ENCODE measurements around the gene DAZAP1.

DAZAP1 gene

DNA sequence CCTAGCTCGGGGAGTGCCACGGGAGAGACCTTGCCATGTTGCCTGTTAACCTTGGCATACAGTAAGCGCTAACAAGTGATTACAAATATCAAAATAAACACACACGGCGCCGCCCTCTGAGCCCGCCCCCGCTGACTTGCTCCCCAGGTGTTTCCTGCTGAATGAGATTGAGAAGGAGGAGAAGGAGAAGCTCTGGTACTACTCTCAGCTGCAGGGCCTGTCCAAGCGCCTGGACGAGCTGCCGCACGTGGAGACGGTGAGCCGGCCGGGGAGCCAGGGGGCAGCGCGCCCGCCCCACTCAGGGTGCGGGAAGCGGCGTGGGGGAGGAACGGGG lies 47.6 kb downstream of the DAZAP1 start:
- in situ Hi-C loops (cut with MboI; ENCODE audit: low pct_unique_long_range_greater_than_20kb, low sequenced_read_pairs, unreplicated experiment) = no loop called here

DNA sequence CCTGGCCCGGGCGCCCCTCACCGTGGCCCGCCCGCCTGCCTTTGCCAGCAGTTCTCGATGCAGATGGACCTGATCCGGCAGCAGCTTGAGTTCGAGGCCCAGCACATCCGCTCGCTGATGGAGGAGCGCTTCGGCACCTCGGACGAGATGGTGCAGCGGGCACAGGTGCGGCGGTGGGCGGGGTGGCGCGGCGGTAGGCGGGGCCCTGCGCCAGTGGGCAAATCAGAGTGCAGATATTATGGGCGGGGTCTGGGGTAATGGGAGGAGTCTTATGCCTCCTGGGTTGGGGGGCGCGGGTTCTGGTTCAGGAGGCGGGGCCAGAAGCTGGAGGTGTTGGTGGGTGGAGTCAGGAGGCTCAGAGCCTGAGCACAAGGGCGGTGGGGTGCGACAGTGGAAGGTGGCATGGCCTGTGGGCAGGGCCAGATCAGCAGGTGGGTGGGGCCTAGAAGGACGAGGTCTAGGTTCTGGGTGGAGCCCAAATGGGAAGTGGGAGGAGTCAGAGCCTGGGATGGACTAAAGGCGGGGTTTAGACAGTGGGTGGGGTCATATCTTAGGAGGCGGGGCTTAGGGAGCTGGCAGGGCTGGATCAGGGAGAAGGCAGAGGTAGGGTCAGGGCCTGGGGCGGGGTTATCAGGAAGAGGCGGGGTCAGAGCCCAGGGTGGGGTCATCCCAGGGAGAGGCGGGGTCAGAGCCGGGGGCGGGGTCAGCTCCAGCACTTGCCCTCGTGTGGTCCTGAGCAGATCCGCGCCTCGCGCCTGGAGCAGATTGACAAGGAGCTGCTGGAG lies 48.1 kb downstream of the DAZAP1 start:
- TF ChIP-seq, protein P1, sequence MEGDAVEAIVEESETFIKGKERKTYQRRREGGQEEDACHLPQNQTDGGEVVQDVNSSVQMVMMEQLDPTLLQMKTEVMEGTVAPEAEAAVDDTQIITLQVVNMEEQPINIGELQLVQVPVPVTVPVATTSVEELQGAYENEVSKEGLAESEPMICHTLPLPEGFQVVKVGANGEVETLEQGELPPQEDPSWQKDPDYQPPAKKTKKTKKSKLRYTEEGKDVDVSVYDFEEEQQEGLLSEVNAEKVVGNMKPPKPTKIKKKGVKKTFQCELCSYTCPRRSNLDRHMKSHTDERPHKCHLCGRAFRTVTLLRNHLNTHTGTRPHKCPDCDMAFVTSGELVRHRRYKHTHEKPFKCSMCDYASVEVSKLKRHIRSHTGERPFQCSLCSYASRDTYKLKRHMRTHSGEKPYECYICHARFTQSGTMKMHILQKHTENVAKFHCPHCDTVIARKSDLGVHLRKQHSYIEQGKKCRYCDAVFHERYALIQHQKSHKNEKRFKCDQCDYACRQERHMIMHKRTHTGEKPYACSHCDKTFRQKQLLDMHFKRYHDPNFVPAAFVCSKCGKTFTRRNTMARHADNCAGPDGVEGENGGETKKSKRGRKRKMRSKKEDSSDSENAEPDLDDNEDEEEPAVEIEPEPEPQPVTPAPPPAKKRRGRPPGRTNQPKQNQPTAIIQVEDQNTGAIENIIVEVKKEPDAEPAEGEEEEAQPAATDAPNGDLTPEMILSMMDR (IDR thresholded peaks at IDR 0.05; ENCODE audit: extremely low read depth, insufficient read depth, missing control alignments) = no peak
- in situ Hi-C loops (cut with MboI; ENCODE audit: low pct_unique_long_range_greater_than_20kb, low sequenced_read_pairs, unreplicated experiment) = no loop called here
- DNase-seq (ENCODE audit: low spot score) = peak; percentile 89

More for the DNA sequence above, 47.6 kb downstream of the DAZAP1 start:
- TF ChIP-seq, protein P1 (IDR thresholded peaks at IDR 0.05; ENCODE audit: extremely low read depth, insufficient read depth, missing control alignments) = no peak
- DNase-seq (ENCODE audit: low spot score) = no peak

GRCh38 chr19:1456121-1456900 lies 48.9 kb downstream of the DAZAP1 start:
- no peak for DNase-seq (ENCODE audit: low spot score)
- TF ChIP-seq, protein P1 (IDR thresholded peaks at IDR 0.05; ENCODE audit: extremely low read depth, insufficient read depth, missing control alignments) = no peak
- in situ Hi-C loops (cut with MboI; ENCODE audit: low pct_unique_long_range_greater_than_20kb, low sequenced_read_pairs, unreplicated experiment) = no loop called here

DNA sequence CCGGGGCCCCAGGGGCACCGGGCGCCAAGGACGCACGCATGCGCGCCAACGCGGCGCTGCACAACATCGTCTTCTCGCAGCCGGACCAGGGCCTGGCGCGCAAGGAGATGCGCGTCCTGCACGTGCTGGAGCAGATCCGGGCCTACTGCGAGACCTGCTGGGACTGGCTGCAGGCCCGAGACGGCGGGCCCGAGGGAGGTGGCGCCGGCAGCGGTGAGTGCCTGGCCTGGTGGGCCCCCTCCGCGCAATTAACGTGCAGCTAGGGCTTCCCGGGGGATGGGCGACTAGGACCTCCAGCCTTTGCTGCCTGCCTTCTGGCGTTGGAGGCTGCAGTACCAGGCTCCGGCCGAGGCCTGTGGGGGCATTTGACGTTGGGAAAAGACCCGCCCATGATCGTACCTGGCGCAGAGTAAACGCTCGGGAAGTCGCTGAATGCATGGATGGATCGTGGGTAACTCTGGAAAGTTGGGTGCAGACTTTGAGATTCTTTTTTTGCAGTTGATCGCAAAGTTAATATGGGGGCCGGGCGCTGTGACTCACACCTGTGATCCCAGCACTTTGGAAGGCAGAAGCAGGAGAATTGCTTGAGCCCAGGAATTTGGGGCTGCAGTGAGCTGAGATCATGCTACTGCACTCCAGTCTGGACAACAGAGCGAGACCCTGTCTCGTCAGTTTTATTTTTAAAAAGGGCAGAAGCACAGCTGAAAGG lies 49.8 kb downstream of the DAZAP1 start:
- in situ Hi-C loops (cut with MboI; ENCODE audit: low pct_unique_long_range_greater_than_20kb, low sequenced_read_pairs, unreplicated experiment) = no loop called here
- no peak for DNase-seq (ENCODE audit: low spot score)

DNA sequence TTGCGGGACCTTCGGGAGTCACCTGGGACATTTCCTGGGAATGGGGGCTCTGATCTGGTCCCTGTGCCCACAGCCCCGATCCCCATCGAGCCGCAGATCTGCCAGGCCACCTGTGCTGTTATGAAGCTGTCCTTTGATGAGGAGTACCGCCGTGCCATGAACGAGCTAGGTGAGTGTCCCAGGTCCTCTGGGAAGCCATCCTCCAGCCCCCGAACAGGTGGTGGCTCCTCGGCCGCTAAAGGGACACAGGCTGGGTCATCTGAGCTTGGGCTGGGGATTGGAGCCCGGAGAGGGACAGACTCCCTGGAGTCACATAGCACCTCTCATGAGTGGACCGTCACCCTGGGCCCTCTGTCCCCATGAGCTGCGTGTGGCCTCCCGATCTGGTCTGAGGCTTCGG lies 50.5 kb downstream of the DAZAP1 start:
- in situ Hi-C loops (cut with MboI; ENCODE audit: low pct_unique_long_range_greater_than_20kb, low sequenced_read_pairs, unreplicated experiment) = no loop called here
- TF ChIP-seq, protein P1 (IDR thresholded peaks at IDR 0.05; ENCODE audit: extremely low read depth, insufficient read depth, missing control alignments) = no peak
- DNase-seq (ENCODE audit: low spot score) = no peak

More for the DNA sequence above, 49.8 kb downstream of the DAZAP1 start:
- TF ChIP-seq, protein P1 (IDR thresholded peaks at IDR 0.05; ENCODE audit: extremely low read depth, insufficient read depth, missing control alignments) = no peak

DNA sequence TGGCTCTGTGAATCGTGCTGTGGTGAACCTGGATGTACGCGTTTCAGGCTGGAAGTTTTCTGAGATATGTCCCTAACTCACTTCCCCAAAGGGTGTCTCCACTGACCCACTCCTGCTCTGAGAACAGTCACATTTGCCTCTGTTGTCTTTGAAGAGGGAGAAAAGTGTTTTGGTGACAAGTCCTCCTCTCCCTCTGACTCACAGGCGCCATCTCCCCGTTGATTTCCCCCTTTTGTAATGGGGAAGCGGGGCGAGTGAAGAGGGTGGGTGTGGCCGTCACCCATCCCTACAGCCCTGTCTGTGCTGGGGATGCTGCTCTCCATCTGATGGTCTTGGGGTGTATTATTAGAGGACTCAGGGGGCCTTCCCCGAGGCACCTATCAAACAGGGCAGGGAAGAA lies 52.1 kb downstream of the DAZAP1 start:
- in situ Hi-C loops (cut with MboI; ENCODE audit: low pct_unique_long_range_greater_than_20kb, low sequenced_read_pairs, unreplicated experiment) = no loop called here
- DNase-seq (ENCODE audit: low spot score) = no peak
- TF ChIP-seq, protein P1 (IDR thresholded peaks at IDR 0.05; ENCODE audit: extremely low read depth, insufficient read depth, missing control alignments) = no peak

Measured in GM13977 (cell line).